HG02571 (cell line): Measurements from ENCODE around the gene SGK1.

Source experiments
- ATAC-seq: cut with Tn5 transposase; IDR thresholded peaks from one replicate; pipeline ENCODE4 v1.9.1; 2021; ENCODE audit warnings: mild to moderate bottlenecking, moderate library complexity; ENCODE audit not compliant: unreplicated experiment

The SGK1 gene

DNA sequence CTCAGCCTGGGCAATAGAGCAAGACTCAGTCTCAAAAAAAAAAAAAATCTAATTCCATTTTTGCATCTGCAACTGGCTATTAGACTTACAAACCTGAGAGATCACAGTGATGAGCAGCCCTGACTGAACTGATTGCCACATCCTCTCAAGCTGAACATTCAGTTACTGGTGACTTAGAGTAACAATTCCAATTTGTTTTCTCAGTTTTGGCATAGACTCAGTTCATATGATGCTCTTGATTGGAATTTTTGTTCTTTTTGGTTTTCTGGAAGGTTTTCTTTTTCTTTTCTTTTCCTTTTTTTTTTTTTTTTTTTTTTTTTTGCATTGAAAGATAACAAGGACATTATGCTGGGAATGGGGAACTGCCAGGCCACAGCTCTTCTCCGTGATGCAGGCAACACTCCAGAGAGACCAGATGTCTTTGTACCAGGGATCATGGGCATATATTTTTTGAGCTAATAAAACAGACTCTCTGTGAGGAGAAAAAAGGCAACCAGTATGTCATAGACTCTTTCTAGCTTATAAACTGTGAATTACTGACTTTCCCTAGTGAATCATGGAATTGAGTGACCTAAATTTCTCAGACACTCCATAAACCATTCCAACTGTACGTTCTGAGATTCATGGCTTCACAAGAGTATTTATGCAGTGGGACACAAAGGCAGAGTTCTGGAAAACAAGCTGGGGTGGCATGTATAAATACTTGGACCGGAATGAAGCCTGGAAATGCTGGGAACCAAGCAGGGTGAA lies 179.5 kb downstream of the SGK1 start:
- ATAC-seq = no peak

GRCh38 chr6:134134654-134135053 lies 183.3 kb downstream of the SGK1 start:
- no peak for ATAC-seq

GRCh38 chr6:134132494-134133141 lies 185.3 kb downstream of the SGK1 start:
- ATAC-seq = no peak

DNA sequence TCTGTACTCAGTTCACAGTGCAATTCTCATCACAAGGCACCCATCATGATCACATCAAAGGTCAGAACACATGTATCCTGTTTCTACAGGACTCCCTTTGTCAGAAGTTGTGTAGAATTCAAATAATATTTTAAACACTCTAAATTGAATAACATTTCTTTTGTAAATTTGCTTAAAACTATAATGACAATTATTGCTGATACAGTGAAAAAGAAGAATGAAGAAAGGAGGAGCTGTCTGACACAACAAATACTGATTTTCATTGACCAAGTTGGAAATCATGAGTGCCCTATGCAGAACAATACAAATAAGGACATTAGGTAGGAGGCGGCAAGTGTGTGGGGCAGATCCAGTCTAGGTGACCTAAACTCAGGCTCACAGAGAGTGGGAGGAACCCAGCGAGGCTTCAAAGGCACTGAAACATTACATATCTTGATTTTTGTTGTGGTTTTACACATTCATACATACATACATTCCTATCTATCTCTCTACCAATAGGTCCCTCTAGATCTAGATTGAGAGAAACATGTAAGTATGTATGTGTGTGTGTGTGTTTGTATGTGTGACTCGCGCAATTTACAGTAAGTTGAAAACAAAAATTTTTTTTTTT lies 186.3 kb downstream of the SGK1 start:
- no peak for ATAC-seq

DNA sequence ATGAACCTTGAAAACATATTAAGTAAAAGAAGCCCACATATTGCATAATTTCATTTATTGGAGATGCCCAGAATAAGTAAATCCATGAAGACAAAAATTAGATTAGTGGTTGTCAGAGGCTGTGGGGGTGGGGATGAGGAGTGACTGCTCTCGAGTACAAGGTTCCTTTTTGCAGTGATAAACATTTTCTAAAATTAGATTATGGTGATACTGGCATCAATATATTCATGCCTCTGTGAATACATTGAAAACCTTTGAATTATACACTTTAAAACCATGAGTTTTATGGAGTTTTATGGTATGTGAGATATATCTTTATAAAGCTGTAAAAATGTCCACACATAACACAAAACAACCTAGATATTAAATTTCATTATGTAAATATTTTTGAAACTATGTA lies 189.8 kb downstream of the SGK1 start:
- ATAC-seq = no peak

- ATAC-seq = no peak
Measured at GRCh38 chr6:134123666-134124208, 194.2 kb downstream of the SGK1 start.

- ATAC-seq = no peak
Measured at GRCh38 chr6:134122775-134123174, 195.1 kb downstream of the SGK1 start.

DNA sequence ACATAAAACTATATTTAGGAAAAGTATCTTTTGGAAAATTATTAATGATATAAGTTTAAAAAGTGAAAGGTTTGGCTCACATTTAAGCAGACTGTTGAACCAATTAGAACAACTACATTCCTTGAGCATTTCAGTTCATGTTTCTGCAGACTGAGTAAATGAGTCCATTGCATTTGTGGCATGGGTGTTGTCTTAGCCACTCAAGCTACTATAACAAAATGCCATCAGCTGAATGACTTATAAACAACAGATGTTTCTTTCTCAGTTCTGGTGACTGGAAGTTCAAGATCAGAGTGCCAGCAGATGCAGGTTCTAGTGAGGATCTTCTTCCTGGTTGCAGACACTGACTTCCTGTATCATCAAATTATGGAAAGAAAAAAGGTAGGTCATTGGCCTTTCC lies 198.4 kb downstream of the SGK1 start:
- ATAC-seq = no peak
